Myocyte (in vitro differentiated cells): ENCODE data around the gene NRG2. TPM values are rescaled to one million over a fixed set of nuclear protein-coding genes. Genes with fewer than 3 reads are reported as not detected.

ENCODE experiments used
- DNase-seq: peaks from one replicate; pipeline ENCODE4 v3.0.0-alpha.2; 2012; ENCODE audit warnings: low read depth
- total RNA-seq: library from RNA; depleted of rRNA; stranded (reverse); fragments of >200 nt; gene quantifications from 2 replicates; pipeline ENCODE4 v1.2.3, GENCODE V29; 2014

The NRG2 gene
- total RNA-seq, 1 donor from 2014 or later: not detected

GRCh38 chr5:139882961-139883539 lies 160.0 kb downstream of the NRG2 start:
- DNase-seq: peak; percentile 18

GRCh38 chr5:139882316-139882715 lies 160.8 kb downstream of the NRG2 start:
- DNase-seq: no peak

- DNase-seq: peak; percentile 44
These were observed 161.9 kb downstream of the NRG2 start for GRCh38 chr5:139881143-139881733.

DNA sequence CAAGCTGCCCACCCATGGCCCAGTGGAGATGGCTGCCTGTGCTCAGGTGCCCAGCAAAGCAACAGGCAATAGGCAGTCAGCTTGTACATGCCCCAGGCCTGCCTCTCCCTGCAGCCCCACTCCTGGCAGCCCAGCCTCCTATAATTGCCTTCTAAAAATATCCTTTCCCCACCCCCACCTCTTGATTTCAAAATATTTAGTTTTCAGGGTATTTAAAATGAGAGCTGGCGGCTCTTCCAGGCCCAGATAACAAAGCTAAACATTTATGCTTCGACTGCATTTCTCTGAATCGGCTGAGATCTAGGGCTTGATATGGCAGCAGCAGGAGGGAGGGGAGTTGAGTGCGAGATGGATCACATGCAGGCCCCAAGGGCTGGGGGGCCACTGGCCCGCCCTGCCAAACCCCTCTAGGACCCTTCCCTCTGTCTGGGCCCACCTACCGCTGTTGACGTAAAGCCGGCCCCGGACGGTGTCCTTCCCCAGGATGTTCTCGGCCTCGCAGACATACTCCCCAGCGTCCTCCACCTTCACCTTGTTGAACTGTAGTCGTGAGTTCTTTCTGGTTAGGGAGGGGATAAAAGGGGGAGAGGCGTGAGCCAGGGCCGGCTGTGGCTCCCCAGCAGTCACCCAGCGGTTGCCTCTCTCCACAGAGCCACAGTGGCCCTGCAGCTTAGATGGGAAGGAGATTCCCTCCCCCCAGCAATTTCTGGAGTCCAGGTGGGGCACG lies 162.5 kb downstream of the NRG2 start:
- no peak for DNase-seq

- no peak for DNase-seq
These were observed 165.0 kb downstream of the NRG2 start for GRCh38 chr5:139878093-139878492.

GRCh38 chr5:139877129-139877597 lies 165.9 kb downstream of the NRG2 start:
- no peak for DNase-seq

- DNase-seq: no peak
These were observed 167.1 kb downstream of the NRG2 start for GRCh38 chr5:139875957-139876356.

DNA sequence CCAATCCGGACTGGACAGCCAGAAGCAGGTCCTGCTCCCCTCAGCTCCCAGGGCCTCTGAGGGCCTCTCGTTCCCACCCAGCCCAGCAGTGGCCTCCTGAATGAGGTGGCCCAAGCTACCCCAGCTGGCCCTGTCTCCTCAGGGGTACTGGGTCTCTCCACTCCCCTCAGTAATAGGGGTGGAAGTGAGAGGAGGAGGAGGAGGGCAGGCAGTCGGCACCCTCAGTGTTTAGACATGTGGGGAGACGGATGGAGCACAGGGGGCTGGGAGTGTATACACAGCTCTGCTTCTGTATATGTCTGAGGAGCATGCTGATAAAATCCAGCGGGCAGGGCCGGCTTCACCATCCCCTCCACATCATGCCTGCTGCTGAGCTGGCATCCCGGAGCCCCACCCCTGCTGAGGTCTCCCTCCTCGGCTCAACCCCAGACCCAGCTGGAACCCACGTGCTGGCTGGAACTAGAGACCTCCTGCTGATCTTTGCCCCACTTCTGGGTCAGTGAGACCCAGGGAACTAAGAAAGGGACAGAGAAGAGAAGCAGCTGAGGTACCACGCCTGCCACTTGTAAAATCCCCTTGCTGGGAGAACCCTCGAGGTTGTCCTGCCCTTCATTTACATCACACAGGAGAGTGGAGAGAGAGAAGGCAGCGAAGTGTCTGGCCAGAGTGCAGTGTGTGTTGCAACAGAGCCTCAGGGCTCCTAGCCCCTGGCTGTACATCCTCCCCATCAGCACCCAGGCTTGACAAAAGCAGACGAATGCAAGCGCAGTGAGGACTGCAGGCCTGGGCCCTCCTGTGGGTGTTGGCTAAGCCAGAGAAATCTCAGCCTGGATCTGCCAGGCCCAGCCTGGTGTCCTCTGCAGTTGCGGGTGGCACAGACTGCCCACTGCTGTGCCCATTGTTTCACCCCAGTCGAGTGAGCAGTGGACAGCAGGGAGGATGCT lies 170.0 kb downstream of the NRG2 start:
- no peak for DNase-seq

DNA sequence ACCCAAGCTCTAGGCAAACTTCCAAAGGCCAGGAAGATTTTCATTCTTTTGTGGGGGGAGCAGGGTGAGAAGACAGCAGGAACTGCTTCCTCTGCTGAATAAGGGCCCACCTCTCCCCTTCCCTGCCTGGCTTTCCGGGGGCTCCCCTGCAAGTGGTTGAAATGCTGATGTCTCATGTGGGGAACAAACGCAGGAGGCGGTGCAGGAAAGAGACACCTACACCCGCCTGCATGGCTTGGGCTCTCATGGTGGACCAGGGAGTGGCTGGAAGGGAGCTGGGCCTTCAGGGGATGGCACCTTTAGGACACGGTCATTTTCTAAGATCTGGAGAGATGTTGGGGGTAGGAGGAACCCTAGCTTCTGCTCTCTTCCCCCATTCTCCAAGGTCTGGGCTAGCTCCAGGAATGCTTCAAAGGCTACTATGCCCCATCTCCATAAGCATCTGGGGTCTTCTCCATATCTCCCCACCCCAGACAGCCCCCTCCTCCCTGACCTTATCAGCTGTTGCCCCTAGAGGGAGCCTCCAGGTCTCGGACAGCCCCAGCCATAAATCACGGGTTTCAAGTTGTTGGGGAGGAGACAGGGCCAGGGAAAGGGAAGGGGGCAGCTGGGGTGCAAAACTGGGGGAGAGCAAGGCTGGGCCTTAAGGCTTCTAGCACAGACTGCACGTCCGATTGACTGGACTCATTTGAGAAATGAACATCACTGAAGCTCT lies 170.9 kb downstream of the NRG2 start:
- no peak for DNase-seq

DNA sequence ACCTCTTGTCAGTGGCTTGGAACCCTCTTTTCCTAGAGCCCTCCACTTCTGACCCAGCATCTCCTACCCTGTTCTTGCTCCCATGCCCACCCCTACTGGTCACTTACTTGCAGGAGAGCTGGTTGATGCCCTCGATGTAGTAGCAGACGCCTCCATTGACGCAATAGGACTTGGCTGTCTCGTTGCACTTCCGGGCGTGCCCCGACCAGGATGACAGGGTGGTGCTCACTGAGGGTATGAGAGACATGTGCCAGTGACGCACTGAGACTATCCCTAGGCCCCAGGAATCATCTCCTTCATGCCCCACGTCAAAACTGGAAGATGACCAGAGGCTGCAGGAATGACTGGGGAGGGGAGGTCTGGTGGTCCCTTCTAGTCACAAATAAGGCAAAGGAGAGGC lies 171.5 kb downstream of the NRG2 start:
- DNase-seq: no peak

DNA sequence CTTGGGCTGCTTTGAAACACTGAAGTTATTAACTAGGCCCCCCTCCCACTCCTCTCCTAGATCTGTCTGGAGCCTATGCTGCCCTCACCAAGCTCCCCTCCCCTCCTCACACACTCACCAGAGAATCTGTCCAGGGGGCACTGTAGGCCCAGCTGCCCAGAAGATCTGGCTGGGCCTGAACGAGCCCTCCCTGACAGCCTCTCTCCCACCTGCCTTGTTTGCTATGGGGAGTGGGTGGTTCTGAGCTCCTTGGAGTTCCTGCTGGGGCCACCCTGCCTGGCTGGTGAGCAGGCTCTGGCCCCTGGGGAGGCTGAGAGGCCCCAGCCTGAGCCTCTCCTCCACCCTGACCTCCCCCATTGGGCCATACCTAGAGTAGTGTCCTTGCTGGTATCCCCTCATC lies 172.4 kb downstream of the NRG2 start:
- DNase-seq: no peak

DNA sequence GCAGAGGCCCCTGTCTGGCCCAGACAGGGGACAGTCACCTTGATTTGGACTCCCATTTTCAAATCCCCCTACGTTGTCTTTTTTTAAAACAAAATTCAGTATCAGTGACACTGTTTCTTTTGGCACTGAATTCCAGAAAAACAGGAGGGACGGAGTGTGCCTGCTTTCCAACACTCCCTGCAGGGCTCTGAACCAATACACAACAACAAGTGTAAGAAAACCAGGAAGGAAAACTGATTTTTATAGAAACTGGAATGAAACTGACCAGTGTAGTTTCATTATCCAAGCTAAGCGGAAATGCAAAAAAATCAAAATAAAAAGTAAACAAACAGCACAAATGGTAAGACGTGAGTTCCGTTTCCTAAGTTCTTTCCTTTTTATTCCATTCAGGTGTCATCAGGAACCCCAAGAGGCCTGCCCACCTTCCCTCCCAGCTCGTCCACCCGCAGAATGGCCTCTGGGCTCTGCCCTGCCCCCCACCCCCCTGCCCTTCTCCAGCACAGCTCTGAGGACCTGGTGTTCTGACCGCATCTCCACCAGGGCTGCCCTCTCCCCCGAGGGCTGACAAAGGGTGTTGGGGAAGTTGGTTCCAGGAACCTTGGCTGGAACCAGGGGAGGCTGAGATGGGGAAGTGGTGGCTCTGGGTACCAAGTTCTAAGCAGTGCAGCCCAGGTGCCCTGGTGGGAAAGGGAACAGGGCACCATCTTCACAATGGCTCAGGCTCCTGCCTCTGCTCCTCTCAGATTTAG lies 173.9 kb downstream of the NRG2 start:
- DNase-seq: no peak

- no peak for DNase-seq
These were observed 175.5 kb downstream of the NRG2 start for GRCh38 chr5:139867581-139867980.

- DNase-seq: no peak
These were observed 176.0 kb downstream of the NRG2 start for GRCh38 chr5:139867109-139867508.

DNA sequence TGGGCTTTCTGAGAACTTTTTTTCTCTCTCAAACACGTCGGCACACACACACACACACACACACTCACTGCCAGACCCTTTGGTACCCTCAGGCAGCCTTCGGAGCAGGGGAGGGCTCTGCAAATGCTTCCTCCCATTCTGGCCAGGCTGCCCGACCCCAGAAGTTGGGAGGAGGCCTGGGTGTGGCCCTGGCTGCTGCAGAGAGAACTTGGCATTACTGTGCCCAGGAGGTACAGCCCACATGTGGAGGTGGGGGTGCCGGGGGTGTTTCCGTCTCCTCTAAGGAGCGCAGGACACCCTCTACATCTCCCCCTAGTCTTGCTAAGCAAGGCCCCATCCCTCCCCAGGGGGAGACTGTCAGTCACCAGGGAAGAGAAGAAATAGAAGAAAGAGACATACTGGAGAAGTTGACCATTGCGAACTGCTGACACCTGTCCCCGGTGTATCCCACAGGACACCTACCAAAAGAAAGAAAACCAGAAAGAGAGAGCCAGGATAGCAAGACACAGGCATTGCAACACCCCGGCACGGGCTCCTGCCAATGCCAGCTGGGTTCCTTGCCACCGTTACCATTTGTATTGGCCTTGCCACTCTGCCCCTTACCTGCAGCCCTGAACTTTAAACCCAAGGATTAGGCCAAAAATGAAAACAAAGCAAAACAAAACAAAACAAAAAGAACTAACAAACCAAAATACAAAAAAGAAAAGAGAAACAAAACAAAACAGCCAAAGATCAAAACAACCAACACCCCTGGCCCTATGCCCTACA lies 178.2 kb downstream of the NRG2 start:
- DNase-seq: no peak

- peak; percentile 66 for DNase-seq
These were observed 179.1 kb downstream of the NRG2 start for GRCh38 chr5:139863855-139864558.

GRCh38 chr5:139863361-139863760 lies 179.7 kb downstream of the NRG2 start:
- DNase-seq: no peak

GRCh38 chr5:139862803-139863202 lies 180.3 kb downstream of the NRG2 start:
- DNase-seq: no peak

DNA sequence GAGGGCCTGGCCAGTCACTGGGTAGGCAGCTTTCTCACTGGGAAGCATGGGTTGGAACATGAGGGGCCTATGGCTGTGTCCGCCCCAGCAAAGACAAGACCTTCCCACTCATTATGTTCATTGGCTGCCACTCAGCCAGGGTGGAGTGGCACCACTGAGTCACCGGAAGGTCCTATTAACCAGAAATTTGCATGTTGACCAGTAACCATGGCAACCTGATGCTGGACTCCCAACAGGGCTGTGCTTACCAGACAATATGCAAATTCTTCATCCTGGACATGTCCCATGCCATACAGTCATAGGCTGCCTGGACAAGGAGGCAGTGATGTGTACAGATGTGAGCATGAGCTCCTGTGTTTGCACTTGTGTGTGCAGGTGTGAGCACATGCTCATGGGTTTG lies 180.8 kb downstream of the NRG2 start:
- no peak for DNase-seq
